H1 (cell line): ENCODE measurements around the gene CTSL. TPM values are rescaled to one million over a fixed set of nuclear protein-coding genes. Genes with fewer than 3 reads are reported as not detected.
"Not testable (repeated sequence)": the region's sequence is repeated elsewhere in the genome, so short reads cannot be mapped to it uniquely, and the experiment has no call there.

Experiments used
- CTCF ChIA-PET: fragments of 300-600 bp; sonication (Branson Sonifier 250); formaldehyde crosslinking; loops from one replicate; lab custom pipeline; 2021; ENCODE audit not compliant: partially characterized antibody; lab: Charles Lee
- POLR2A ChIA-PET: fragments of 300-600 bp; sonication (Branson Sonifier 250); formaldehyde crosslinking; loops from one replicate; lab custom pipeline; 2021; ENCODE audit warnings: inconsistent platforms; ENCODE audit not compliant: partially characterized antibody; lab: Charles Lee
- DNase-seq, 2 experiments: peaks; one replicate each; pipeline versions ENCODE4 v3.0.0 to v3.0.0-alpha.2; 2010 to 2022; ENCODE audit warnings: low spot score in 2 of 2, low read depth in 1 of 2, mixed read lengths in 1 of 2
- FAIRE-seq: peaks from 2 replicates; lab custom pipeline; 2011; peaks lifted over from hg19 to GRCh38; lab: Jason Lieb, UNC
- H2AFZ ChIP-seq: 2 replicates; pipeline ENCODE4 v1.8.1; 2012; ENCODE audit warnings: low read length, inconsistent platforms
- H2AK5ac ChIP-seq: 2 replicates; pipeline ENCODE4 v1.6.1; 2013; ENCODE audit warnings: low read depth, low read length
- H2BK120ac ChIP-seq: replicated peaks from 2 replicates; pipeline ENCODE3; 2013; ENCODE audit warnings: low read depth, low read length, inconsistent platforms
- H2BK12ac ChIP-seq: 2 replicates; pipeline ENCODE4 v1.6.1; 2013; ENCODE audit warnings: low read depth, low read length
- H2BK15ac ChIP-seq: 2 replicates; pipeline ENCODE4 v1.6.1; 2013; ENCODE audit warnings: low read length
- H2BK20ac ChIP-seq: 2 replicates; pipeline ENCODE4 v1.6.1; 2013; ENCODE audit warnings: low read length
- H2BK5ac ChIP-seq: 2 replicates; pipeline ENCODE4 v1.6.1; 2013; ENCODE audit warnings: low read depth, low read length
- H3K14ac ChIP-seq: 2 replicates; pipeline ENCODE4 v1.6.1; 2013; ENCODE audit warnings: inconsistent platforms; ENCODE audit not compliant: insufficient read length
- H3K18ac ChIP-seq: 2 replicates; pipeline ENCODE4 v1.6.1; 2013; ENCODE audit warnings: low read length; ENCODE audit errors: extremely low read depth
- H3K23ac ChIP-seq: 2 replicates; pipeline ENCODE4 v1.6.1; 2013; ENCODE audit warnings: inconsistent platforms; ENCODE audit not compliant: insufficient read length
- H3K23me2 ChIP-seq: 2 replicates; pipeline ENCODE4 v1.6.1; 2013; ENCODE audit warnings: low read depth, low read length
- H3K27ac ChIP-seq: 2 replicates; pipeline ENCODE4 v1.6.1; 2011; ENCODE audit warnings: low read depth, low read length, inconsistent platforms
- H3K27me3 ChIP-seq, 4 experiments: replicated peaks in 1 of 4; 1 replicate in 1 of 4; 2 replicates in 3 of 4; pipeline versions ENCODE4 v1.6.1 to v1.8.1; 2011 to 2013; ENCODE audit warnings: low read length in 3 of 4, mild to moderate bottlenecking in 3 of 4, inconsistent platforms in 2 of 4, mixed read lengths in 2 of 4, moderate library complexity in 1 of 4; ENCODE audit not compliant: control insufficient read depth in 3 of 4, insufficient read depth in 3 of 4; ENCODE audit errors: extremely low read depth in 1 of 4
- H3K36me3 ChIP-seq, 4 experiments: 2 replicates each; pipeline versions ENCODE4 v1.6.1 to v1.8.1; 2011 to 2013; ENCODE audit warnings: mild to moderate bottlenecking in 4 of 4, low read length in 3 of 4, moderate library complexity in 2 of 4, control low read depth in 1 of 4, inconsistent platforms in 1 of 4; ENCODE audit not compliant: insufficient read depth in 4 of 4, control insufficient read depth in 2 of 4
- H3K4ac ChIP-seq: replicated peaks from 2 replicates; pipeline ENCODE3; 2013; ENCODE audit warnings: low read length, low read depth, mixed read lengths, inconsistent platforms; ENCODE audit not compliant: insufficient read length
- H3K4me1 ChIP-seq, 4 experiments: replicated peaks in 1 of 4; 1 replicate in 1 of 4; 2 replicates in 3 of 4; pipeline versions ENCODE4 v1.6.1 to v1.8.1; 2011 to 2013; ENCODE audit warnings: low read length in 3 of 4, inconsistent platforms in 2 of 4, mixed read lengths in 1 of 4; ENCODE audit not compliant: insufficient read depth in 4 of 4, control insufficient read depth in 3 of 4
- H3K4me2 ChIP-seq, 2 experiments: 2 replicates each; pipeline versions ENCODE4 v1.6.1 to v1.8.1; 2011 to 2013; ENCODE audit warnings: low read depth in 2 of 2, low read length in 2 of 2, control low read depth in 1 of 2, inconsistent platforms in 1 of 2, mild to moderate bottlenecking in 1 of 2; ENCODE audit not compliant: insufficient read depth in 1 of 2
- H3K4me3 ChIP-seq, 4 experiments: fragments of 200-600, 300-600 bp in 1 of 4; sonication (generic), shearing (Covaris generic), sonication (Bioruptor Twin) in 1 of 4; 2 replicates each; pipeline versions ENCODE4 v1.5.1 to v1.8.1; 2011 to 2016; ENCODE audit warnings: low read length in 4 of 4, low read depth in 3 of 4, control low read depth in 2 of 4, inconsistent platforms in 2 of 4, mild to moderate bottlenecking in 2 of 4, mixed read lengths in 1 of 4, moderate library complexity in 1 of 4; ENCODE audit not compliant: insufficient read depth in 2 of 4; ENCODE audit errors: extremely low read depth in 1 of 4
- H3K56ac ChIP-seq: replicated peaks from 2 replicates; pipeline ENCODE3; 2013; ENCODE audit warnings: low read depth, mild to moderate bottlenecking, mixed read lengths, low read length, inconsistent platforms; ENCODE audit not compliant: insufficient read length
- H3K79me1 ChIP-seq: 2 replicates; pipeline ENCODE4 v1.6.1; 2013; ENCODE audit warnings: low read depth, low read length, control low read depth
- H3K79me2 ChIP-seq, 2 experiments: 2 replicates each; pipeline versions ENCODE4 v1.6.1 to v1.8.1; 2012 to 2013; ENCODE audit warnings: low read length in 2 of 2, mild to moderate bottlenecking in 2 of 2, inconsistent platforms in 1 of 2; ENCODE audit not compliant: insufficient read depth in 2 of 2, control insufficient read depth in 1 of 2
- H3K9ac ChIP-seq, 4 experiments: replicated peaks in 1 of 4; 1 replicate in 1 of 4; 2 replicates in 3 of 4; pipeline versions ENCODE4 v1.6.1 to v1.8.1; 2011 to 2013; ENCODE audit warnings: low read depth in 3 of 4, low read length in 3 of 4, control low read depth in 2 of 4, mild to moderate bottlenecking in 2 of 4, moderate library complexity in 2 of 4, inconsistent platforms in 1 of 4; ENCODE audit errors: extremely low read depth in 1 of 4
- H3K9me3 ChIP-seq, 2 experiments: 2 replicates each; pipeline versions ENCODE4 v1.6.1 to v1.8.1; 2012 to 2013; ENCODE audit warnings: mild to moderate bottlenecking in 2 of 2, moderate library complexity in 2 of 2, control low read depth in 1 of 2, inconsistent platforms in 1 of 2, low read depth in 1 of 2, low read length in 1 of 2, mixed read lengths in 1 of 2; ENCODE audit not compliant: insufficient read depth in 2 of 2
- H4K20me1 ChIP-seq, 2 experiments: replicated peaks in 1 of 2; 2 replicates each; pipeline versions ENCODE3 to v1.8.1; 2011 to 2013; ENCODE audit warnings: inconsistent platforms in 2 of 2, low read length in 2 of 2, mild to moderate bottlenecking in 1 of 2; ENCODE audit not compliant: insufficient read depth in 2 of 2, control insufficient read depth in 1 of 2
- H4K5ac ChIP-seq: 2 replicates; pipeline ENCODE4 v1.6.1; 2013; ENCODE audit warnings: low read length, low read depth, mixed read lengths, inconsistent platforms; ENCODE audit not compliant: insufficient read length
- H4K8ac ChIP-seq: 2 replicates; pipeline ENCODE4 v1.8.0; 2013; ENCODE audit warnings: mild to moderate bottlenecking, moderate library complexity, low read length, inconsistent platforms; ENCODE audit not compliant: insufficient read depth; ENCODE audit errors: extremely low read depth
- H4K91ac ChIP-seq: replicated peaks from 2 replicates; pipeline ENCODE3; 2013; ENCODE audit warnings: low read length, mixed read lengths, inconsistent platforms; ENCODE audit not compliant: insufficient read length
- polyA plus RNA-seq, 7 experiments: library from polyadenylated mRNA; depleted of rRNA in 3 of 7; stranded (reverse) in 5 of 7; unstranded in 2 of 7; fragments of >200 nt in 5 of 7; fragments of 200-250 nt in 2 of 7; gene quantifications; 1 replicate in 5 of 7; 2 replicates in 1 of 7; 4 replicates in 1 of 7; pipeline versions ENCODE4 v1.2.1 to v1.2.3, GENCODE V29; 2011 to 2013; ENCODE audit warnings: missing spikeins in 2 of 7, mixed read lengths in 2 of 7
- total RNA-seq: library from RNA; stranded (reverse); fragmentation: NEBNext Ultra II Directional; extraction: Animal tissue kit (Norgen Biotek cat#: 25700); gene quantifications from 2 replicates; pipeline ENCODE4 v1.2.1, GENCODE V29; 2021

CTSL gene
- total and polyA plus RNA-seq, 2 of the 8 experiments (the other 6 are each of a cell fraction or from before 2014, with no cell fraction given), result 34.2 to 38.2 TPM

DNA sequence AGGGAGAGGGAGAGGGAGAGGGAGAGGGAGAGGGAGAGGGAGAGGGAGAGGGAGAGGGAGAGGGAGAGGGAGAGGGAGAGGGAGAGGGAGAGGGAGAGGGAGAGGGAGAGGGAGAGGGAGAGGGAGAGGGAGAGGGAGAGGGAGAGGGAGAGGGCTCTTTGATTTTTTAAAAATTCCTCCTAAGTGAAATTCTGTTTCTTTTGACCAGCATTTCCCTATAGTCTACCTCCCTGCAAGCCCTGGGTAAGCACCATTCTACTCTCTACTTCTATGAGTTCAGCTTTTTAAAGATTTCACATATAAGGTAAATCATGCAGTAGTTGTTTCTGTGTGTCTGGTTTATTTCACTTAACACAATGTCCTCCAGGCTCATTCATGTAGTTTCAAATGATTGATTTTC lies 34.1 kb downstream of the CTSL start:
- H3K14ac ChIP-seq, H4K8ac ChIP-seq, H4K91ac ChIP-seq, H3K56ac ChIP-seq, H3K4me2 ChIP-seq, H4K20me1 ChIP-seq, POLR2A ChIA-PET, H3K4me1 ChIP-seq, H2BK15ac ChIP-seq, H2AK5ac ChIP-seq, H2BK120ac ChIP-seq, H3K27ac ChIP-seq, H2BK12ac ChIP-seq, H3K79me2 ChIP-seq, FAIRE-seq, H3K4me3 ChIP-seq, DNase-seq, H3K23me2 ChIP-seq, H3K36me3 ChIP-seq, H3K18ac ChIP-seq, H3K4ac ChIP-seq, CTCF ChIA-PET, H3K23ac ChIP-seq, H3K9ac ChIP-seq, H3K27me3 ChIP-seq, H2BK20ac ChIP-seq, H2BK5ac ChIP-seq, H4K5ac ChIP-seq, H3K79me1 ChIP-seq, H2AFZ ChIP-seq: not testable (repeated sequence)
- peaks cover 0 to 10% of the 10 kb centered on the region in 2 experiments; a peak in 1 of 4 replicates for H3K9me3 ChIP-seq
